ENCODE measurements around the gene EZH2. TPM values are rescaled to one million over a fixed set of nuclear protein-coding genes. Genes with fewer than 3 reads are reported as not detected.

Gene EZH2
- total and polyA plus RNA-seq, 2 donors (not counting 3 experiments of a cell fraction or from before 2014, with no cell fraction given): 16.9 to 33.4 TPM

DNA sequence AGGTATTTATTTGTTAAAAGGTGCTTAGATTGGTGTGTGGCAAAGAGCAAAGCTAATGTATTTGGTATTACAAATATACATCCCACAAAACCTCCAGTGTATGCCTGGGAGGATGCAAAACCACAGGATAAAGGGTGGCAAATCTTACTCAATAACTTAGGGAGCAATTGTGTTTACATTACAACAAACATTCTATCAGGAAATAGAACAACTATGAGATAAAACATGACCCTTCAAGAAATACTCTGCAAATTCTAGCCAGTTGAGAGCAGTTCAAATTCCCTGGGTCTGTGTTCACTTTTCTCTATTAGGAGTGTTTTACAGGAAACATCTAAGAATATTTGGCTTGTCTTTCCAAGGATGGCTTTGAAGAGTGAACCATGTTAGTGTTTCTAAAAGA, 120.5 kb downstream of the EZH2 start:
- ChIA-PET CTCF (interaction anchor here (1.7 kb wide), 1 partner anchor 17 kb away, joined by 4 read pairs; no protein-coding TSS in a partner anchor), POLR2A (no interaction called here)
- Histone ChIP-seq H3K9me3 (replicated peaks; ENCODE audit: control insufficient read depth, insufficient read depth, low read length) (no peaks in the 10 kb centered on the region), H3K4me3 (replicated peaks in 1 of 3; ENCODE audit: insufficient read depth in 1 of 3, low read depth in 1 of 3, low read length in 3 of 3) (no peak overlapping the region), H3K27ac (ENCODE audit: insufficient read depth, low read depth, low read length) (no peak overlapping the region), H3K79me2 (ENCODE audit: control insufficient read depth, insufficient read depth, low read length) (no peaks in the 10 kb centered on the region), H3K4me1 (ENCODE audit: control insufficient read depth, extremely low read depth, insufficient read depth, low read length) (no peaks in the 10 kb centered on the region), H3K9ac (replicated peaks; ENCODE audit: extremely low read depth, insufficient read depth, low read length) (no peak overlapping the region), H3K36me3 (ENCODE audit: control insufficient read depth in 2 of 2, extremely low read depth in 1 of 2, insufficient read depth in 2 of 2, low read length in 2 of 2) (peaks cover 5 to 11% of the 10 kb centered on the region in 2 experiments), H3K27me3 (ENCODE audit: control insufficient read depth in 2 of 2, insufficient read depth in 2 of 2, low read length in 2 of 2) (no peaks in the 10 kb centered on the region), H3K4me2 (ENCODE audit: insufficient read depth, low read length) (no peak overlapping the region), H4K20me1 (replicated peaks; ENCODE audit: control insufficient read depth, extremely low read depth, insufficient read depth, low read length) (no peaks in the 10 kb centered on the region), H3K9me1 (replicated peaks; ENCODE audit: control insufficient read depth, extremely low read depth, insufficient read depth, low read length) (no peaks in the 10 kb centered on the region), H2AFZ (ENCODE audit: low read depth, low read length) (no peak overlapping the region)
- no TSS peak for BruUV-seq (replicated peaks)
- FAIRE-seq: no peak
- dilution Hi-C loops (cut with MboI; ENCODE audit: extremely low pct_ligation_motif_present, low sequenced_read_pairs) (no loop called here), intact Hi-C loops (cut with micrococcal nuclease) (no loop called here)
- no peak for DNase-seq (ENCODE audit: low read depth, low spot score)
- TF ChIP-seq POLR2A (IDR thresholded peaks at IDR 0.05; ENCODE audit: low read depth, low read length): no peak
- no peak for TF ChIP-seq MYC (IDR thresholded peaks at IDR 0.05; ENCODE audit: low read depth, low read length)
- TF ChIP-seq JUN (IDR thresholded peaks at IDR 0.05; ENCODE audit: borderline replicate concordance, insufficient read depth, insufficient read length, low read depth): no peak
- TF ChIP-seq, protein P1, sequence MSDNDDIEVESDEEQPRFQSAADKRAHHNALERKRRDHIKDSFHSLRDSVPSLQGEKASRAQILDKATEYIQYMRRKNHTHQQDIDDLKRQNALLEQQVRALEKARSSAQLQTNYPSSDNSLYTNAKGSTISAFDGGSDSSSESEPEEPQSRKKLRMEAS (IDR thresholded peaks at IDR 0.05; ENCODE audit: insufficient read depth, insufficient read length): no peak
- no peak for TF ChIP-seq FOS (IDR thresholded peaks at IDR 0.05; ENCODE audit: borderline replicate concordance, insufficient read depth, low read length)
- TF ChIP-seq, protein P2, sequence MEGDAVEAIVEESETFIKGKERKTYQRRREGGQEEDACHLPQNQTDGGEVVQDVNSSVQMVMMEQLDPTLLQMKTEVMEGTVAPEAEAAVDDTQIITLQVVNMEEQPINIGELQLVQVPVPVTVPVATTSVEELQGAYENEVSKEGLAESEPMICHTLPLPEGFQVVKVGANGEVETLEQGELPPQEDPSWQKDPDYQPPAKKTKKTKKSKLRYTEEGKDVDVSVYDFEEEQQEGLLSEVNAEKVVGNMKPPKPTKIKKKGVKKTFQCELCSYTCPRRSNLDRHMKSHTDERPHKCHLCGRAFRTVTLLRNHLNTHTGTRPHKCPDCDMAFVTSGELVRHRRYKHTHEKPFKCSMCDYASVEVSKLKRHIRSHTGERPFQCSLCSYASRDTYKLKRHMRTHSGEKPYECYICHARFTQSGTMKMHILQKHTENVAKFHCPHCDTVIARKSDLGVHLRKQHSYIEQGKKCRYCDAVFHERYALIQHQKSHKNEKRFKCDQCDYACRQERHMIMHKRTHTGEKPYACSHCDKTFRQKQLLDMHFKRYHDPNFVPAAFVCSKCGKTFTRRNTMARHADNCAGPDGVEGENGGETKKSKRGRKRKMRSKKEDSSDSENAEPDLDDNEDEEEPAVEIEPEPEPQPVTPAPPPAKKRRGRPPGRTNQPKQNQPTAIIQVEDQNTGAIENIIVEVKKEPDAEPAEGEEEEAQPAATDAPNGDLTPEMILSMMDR (IDR thresholded peaks at IDR 0.05; ENCODE audit: extremely low read depth in 1 of 2, insufficient read depth in 1 of 2, low read depth in 1 of 2, low read length in 2 of 2): no peak
- TF ChIP-seq POLR2AphosphoS5 (IDR thresholded peaks at IDR 0.05; ENCODE audit: insufficient read depth, low read depth, low read length): no peak
- TF ChIP-seq GATA2 (IDR thresholded peaks at IDR 0.05; ENCODE audit: insufficient read depth, insufficient read length, low read depth, low read length): no peak
- no peak for TF ChIP-seq EZH2 (IDR thresholded peaks at IDR 0.05; ENCODE audit: borderline replicate concordance, low read depth, low read length, severe bottlenecking)
